IMR-90 (cell line): ENCODE data around the gene SULT1C4.

Experiments
- BHLHE40 ChIP-seq: fragments of 150-350 bp; IDR thresholded peaks from 2 replicates; pipeline ENCODE4 v1.6.1; 2016; ENCODE audit warnings: mild to moderate bottlenecking, low read depth, low read length
- CEBPB ChIP-seq: IDR thresholded peaks from 2 replicates; pipeline ENCODE4 v1.6.1; 2012; ENCODE audit warnings: low read depth, low read length, improper control_type of control experiment
- CHD1 ChIP-seq: IDR thresholded peaks from 2 replicates; pipeline ENCODE4 v1.6.1; 2012; ENCODE audit warnings: low read depth, low read length, improper control_type of control experiment
- CTCF ChIP-seq: conservative IDR thresholded peaks from 2 replicates; pipeline ENCODE4 v1.5.1; 2012; ENCODE audit warnings: mild to moderate bottlenecking, low read depth, low read length, improper control_type of control experiment
- ELK1 ChIP-seq: fragments of 150-350 bp; IDR thresholded peaks from 2 replicates; pipeline ENCODE4 v1.6.1; 2016; ENCODE audit warnings: low read depth, mild to moderate bottlenecking, low read length, moderate library complexity, borderline replicate concordance
- FOS ChIP-seq: fragments of 150-350 bp; IDR thresholded peaks from 2 replicates; pipeline ENCODE4 v1.6.1; 2016; ENCODE audit warnings: low read depth, low read length
- MAZ ChIP-seq: IDR thresholded peaks from 2 replicates; pipeline ENCODE4 v1.6.1; 2012; ENCODE audit warnings: low read depth, mild to moderate bottlenecking, low read length, improper control_type of control experiment, moderate library complexity, borderline replicate concordance
- MXI1 ChIP-seq: IDR thresholded peaks from 2 replicates; pipeline ENCODE4 v1.6.1; 2012; ENCODE audit warnings: low read depth, mild to moderate bottlenecking, low read length, moderate library complexity, borderline replicate concordance
- POLR2A ChIP-seq: IDR thresholded peaks from 2 replicates; pipeline ENCODE4 v1.6.1; 2012; ENCODE audit warnings: mild to moderate bottlenecking, low read depth, low read length
- RCOR1 ChIP-seq: IDR thresholded peaks from 2 replicates; pipeline ENCODE4 v1.6.1; 2012; ENCODE audit warnings: mild to moderate bottlenecking, low read length, improper control_type of control experiment; ENCODE audit not compliant: insufficient replicate concordance
- RFX5 ChIP-seq: IDR thresholded peaks from 2 replicates; pipeline ENCODE4 v1.8.0; 2012; ENCODE audit warnings: low read depth, mild to moderate bottlenecking, low read length, moderate library complexity
- SMC3 ChIP-seq: fragments of 150-350 bp; IDR thresholded peaks from 2 replicates; pipeline ENCODE4 v1.6.1; 2016; ENCODE audit warnings: low read depth, mild to moderate bottlenecking, antibody characterized with exemption, low read length, moderate library complexity
- TF ChIP-seq, protein P1 (sequence below): fragments of 150-350 bp; IDR thresholded peaks from 2 replicates; pipeline ENCODE4 v1.6.1; 2017; ENCODE audit warnings: mild to moderate bottlenecking, antibody characterized with exemption, low read length, low read depth

GRCh38 chr2:108330979-108331378 is 46.8 kb upstream of the SULT1C4 start:
- TF ChIP-seq POLR2A (no peak), CTCF (no peak), CHD1 (no peak), FOS (no peak), SMC3 (no peak), CEBPB (no peak), RCOR1 (no peak), RFX5 (no peak), MXI1 (no peak), MAZ (no peak), ELK1 (no peak), BHLHE40 (no peak)
- TF ChIP-seq, protein P1, sequence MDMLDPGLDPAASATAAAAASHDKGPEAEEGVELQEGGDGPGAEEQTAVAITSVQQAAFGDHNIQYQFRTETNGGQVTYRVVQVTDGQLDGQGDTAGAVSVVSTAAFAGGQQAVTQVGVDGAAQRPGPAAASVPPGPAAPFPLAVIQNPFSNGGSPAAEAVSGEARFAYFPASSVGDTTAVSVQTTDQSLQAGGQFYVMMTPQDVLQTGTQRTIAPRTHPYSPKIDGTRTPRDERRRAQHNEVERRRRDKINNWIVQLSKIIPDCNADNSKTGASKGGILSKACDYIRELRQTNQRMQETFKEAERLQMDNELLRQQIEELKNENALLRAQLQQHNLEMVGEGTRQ, result no peak
